ENCODE measurements around the gene DBNDD1.

DBNDD1 gene

GRCh38 chr16:89958068-89958467, 61.2 kb downstream of the DBNDD1 start:
- no peak for DNase-seq

GRCh38 chr16:89957216-89957785, 62.0 kb downstream of the DBNDD1 start:
- no peak for DNase-seq

- DNase-seq, result no peak
Measured at GRCh38 chr16:89956505-89957215, 62.6 kb downstream of the DBNDD1 start.

DNA sequence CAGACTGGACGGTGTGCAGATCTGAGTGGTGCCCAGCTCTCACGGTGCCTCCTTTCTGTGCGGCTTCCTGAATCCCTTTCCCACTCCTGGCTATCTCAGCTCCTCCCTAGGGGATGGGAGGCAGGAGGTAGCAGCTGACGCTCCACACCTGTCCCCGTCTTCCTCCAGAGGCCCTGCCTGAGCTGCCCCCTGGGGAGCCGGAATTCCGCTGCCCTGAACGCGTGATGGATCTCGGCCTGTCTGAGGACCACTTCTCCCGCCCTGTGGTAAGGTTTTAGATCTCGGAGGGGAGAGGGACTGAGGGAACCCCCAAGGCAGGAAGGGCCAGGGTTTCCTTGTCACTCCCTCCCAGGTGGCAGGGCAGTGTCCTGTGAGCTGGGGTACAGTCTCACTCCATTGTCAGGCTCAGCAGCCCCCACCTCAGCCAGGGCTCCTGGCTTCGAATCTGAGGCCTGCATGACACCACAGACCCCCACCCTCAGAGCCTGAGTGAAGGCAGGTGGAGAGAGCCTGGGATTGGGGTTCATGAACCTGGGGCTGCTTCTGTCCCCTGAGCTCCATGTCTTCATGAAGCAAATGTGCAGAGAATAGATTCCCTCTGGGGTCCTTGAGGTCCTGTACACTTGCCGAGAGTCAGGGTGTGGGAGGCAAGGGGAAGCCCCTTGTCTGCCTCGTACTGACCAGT, 64.1 kb downstream of the DBNDD1 start:
- DNase-seq, result no peak

Data from activated CD4-positive, alpha-beta T cell treated with anti-CD3 and anti-CD28 coated beads, Interleukin-2, amount 50 U/mL, for 4 hours (primary cell).